IPS-NIHi11 (cell line): ENCODE measurements around the gene FAT4.
A peak's percentile ranks its signal among the peaks of the same experiment; 100 is the strongest.

Experiments used
- DNase-seq: peaks from one replicate; pipeline ENCODE4 v3.0.0; 2012; ENCODE audit warnings: mixed read lengths, low spot score

The FAT4 gene

GRCh38 chr4:125317525-125317877 lies 2.7 kb downstream of the FAT4 start:
- DNase-seq = peak; percentile 29

GRCh38 chr4:125319311-125319710 lies 4.6 kb downstream of the FAT4 start:
- DNase-seq = no peak

GRCh38 chr4:125321709-125322365 lies 7.1 kb downstream of the FAT4 start:
- no peak for DNase-seq

GRCh38 chr4:125322366-125322730 lies 7.6 kb downstream of the FAT4 start:
- no peak for DNase-seq

GRCh38 chr4:125323654-125324053 lies 8.9 kb downstream of the FAT4 start:
- no peak for DNase-seq

- DNase-seq = no peak
Observed at GRCh38 chr4:125325733-125326132, 11.0 kb downstream of the FAT4 start.

- no peak for DNase-seq
Observed at GRCh38 chr4:125331116-125331515, 16.4 kb downstream of the FAT4 start.

- no peak for DNase-seq
Observed at GRCh38 chr4:125334926-125335325, 20.2 kb downstream of the FAT4 start.

GRCh38 chr4:125338814-125339213 lies 24.1 kb downstream of the FAT4 start:
- no peak for DNase-seq

GRCh38 chr4:125344198-125344597 lies 29.4 kb downstream of the FAT4 start:
- DNase-seq = no peak

GRCh38 chr4:125346616-125347015 lies 31.9 kb downstream of the FAT4 start:
- peak; percentile 8 for DNase-seq

GRCh38 chr4:125350470-125351135 lies 35.8 kb downstream of the FAT4 start:
- no peak for DNase-seq

GRCh38 chr4:125352521-125352920 lies 37.8 kb downstream of the FAT4 start:
- no peak for DNase-seq

- DNase-seq = no peak
Observed at GRCh38 chr4:125353131-125353530, 38.4 kb downstream of the FAT4 start.

GRCh38 chr4:125355791-125356190 lies 41.0 kb downstream of the FAT4 start:
- DNase-seq = no peak

- peak; percentile 36 for DNase-seq
Observed at GRCh38 chr4:125357675-125358074, 42.9 kb downstream of the FAT4 start.

GRCh38 chr4:125358453-125358852 lies 43.7 kb downstream of the FAT4 start:
- DNase-seq = no peak

GRCh38 chr4:125359363-125359762 lies 44.6 kb downstream of the FAT4 start:
- DNase-seq = no peak

- no peak for DNase-seq
Observed at GRCh38 chr4:125359960-125360634, 45.3 kb downstream of the FAT4 start.

GRCh38 chr4:125360727-125361126 lies 46.0 kb downstream of the FAT4 start:
- DNase-seq = no peak
